ENCODE results near the gene APC2.
A peak's percentile ranks its signal among the peaks of the same experiment; 100 is the strongest.
"Not testable (repeated sequence)": the region's sequence is repeated elsewhere in the genome, so short reads cannot be mapped to it uniquely, and the experiment has no call there.

APC2 gene

DNA sequence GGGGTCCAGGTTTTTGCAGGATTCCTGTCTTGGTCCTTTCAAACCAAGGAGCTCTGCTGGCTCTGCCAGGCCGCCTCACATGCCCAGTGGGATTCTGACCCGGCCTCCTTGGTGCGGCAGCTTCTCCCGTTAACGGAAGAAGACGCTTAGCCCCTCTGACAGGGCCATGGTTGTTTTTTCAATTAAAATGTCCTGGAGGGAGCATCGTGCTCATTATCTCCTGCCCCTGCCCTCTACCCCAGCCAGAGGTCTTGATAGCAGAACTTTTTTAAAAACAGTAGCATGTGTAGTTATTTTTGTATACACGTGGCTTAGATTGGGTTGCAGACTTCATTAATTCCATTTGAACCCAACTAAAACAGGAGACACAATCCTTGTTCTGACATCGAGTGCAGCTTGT is 23.2 kb upstream of the APC2 start:
- no peak for DNase-seq (ENCODE audit: low read depth)
- H3K4me3 ChIP-seq (ENCODE audit: low read depth, low read length), result no peak overlapping the region

- no peak for DNase-seq (ENCODE audit: low read depth)
- no peak overlapping the region for H3K4me3 ChIP-seq (ENCODE audit: low read depth, low read length)
Observed at GRCh38 chr19:1427221-1427920, 22.6 kb upstream of the APC2 start.

DNA sequence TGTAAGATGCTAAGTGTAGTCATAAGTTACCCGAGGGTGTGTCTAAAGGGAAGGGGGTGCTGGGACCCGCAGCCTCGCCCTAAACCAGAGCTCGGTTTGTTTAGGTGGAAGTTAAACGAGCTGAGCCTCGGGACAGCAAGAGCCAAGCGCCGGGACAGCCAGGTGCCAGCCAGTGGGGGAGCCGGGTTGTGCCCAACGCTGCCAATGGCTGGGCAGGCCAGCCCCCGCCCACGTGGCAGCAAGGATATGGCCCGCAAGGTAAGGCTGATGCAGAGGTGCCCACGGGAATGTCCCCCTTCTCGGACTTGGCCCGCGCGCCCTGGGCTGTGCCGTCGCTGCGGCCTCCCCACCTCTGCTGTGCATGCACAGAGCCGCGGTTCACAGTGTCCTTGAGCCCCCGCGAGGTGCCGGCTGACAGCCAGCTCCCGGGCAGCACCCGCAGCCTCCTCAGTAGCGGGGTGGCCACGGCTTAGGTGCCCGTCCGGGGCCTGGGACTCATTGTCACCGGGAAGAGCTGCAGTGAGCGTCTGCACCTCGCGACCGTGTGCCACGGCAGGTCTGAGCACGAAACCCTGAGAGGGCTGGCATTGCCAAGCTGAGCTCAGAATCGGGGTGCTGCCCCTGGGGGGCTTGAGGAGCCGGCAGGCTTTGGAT is 21.1 kb upstream of the APC2 start:
- no peak for DNase-seq (ENCODE audit: low read depth)
- H3K4me3 ChIP-seq (ENCODE audit: low read depth, low read length), result no peak overlapping the region

- no peak overlapping the region for H3K4me3 ChIP-seq (ENCODE audit: low read depth, low read length)
- DNase-seq (ENCODE audit: low read depth), result no peak
Observed at GRCh38 chr19:1429750-1430149, 20.2 kb upstream of the APC2 start.

DNA sequence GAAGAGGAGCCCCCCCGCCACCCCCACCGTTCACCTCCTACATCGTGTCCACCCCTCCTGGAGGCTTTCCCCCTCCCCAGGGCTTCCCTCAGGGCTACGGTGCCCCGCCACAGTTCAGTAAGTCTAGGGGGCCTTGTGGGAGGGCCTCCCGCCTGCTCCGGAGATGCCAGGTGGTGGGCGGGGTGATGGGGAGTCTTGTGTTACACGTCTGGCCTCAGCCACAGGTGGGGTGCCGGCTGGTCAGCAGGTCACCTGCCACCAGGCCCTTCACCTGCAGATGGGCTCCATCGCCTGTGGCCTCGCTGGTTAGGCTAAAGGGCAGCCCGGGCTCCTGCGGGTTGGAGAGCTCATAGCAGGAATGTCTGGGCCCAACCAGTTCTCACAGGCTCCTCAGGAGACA is 19.7 kb upstream of the APC2 start:
- DNase-seq (ENCODE audit: low read depth), result no peak
- no peak overlapping the region for H3K4me3 ChIP-seq (ENCODE audit: low read depth, low read length)

- DNase-seq (ENCODE audit: low read depth), result no peak
- no peak overlapping the region for H3K4me3 ChIP-seq (ENCODE audit: low read depth, low read length)
Observed at GRCh38 chr19:1431759-1432506, 18.0 kb upstream of the APC2 start.

DNA sequence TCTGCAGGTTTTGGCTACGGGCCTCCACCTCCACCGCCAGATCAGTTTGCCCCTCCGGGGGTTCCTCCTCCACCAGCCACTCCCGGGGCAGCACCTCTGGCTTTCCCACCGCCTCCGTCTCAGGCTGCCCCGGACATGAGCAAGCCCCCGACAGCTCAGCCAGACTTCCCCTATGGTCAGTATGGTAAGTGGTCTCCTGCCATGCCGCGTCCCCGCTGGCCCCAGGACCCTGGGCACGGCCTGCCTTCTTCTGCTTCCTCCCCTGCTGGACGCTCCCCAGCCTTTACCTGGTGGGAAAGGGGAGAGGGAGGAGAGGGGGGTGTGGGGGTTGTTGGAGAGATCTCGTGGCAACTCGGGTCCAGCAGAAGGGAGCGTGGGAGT is 17.4 kb upstream of the APC2 start:
- no peak overlapping the region for H3K4me3 ChIP-seq (ENCODE audit: low read depth, low read length)
- DNase-seq (ENCODE audit: low read depth), result no peak

- DNase-seq (ENCODE audit: low read depth), result no peak
- H3K4me3 ChIP-seq (ENCODE audit: low read depth, low read length), result no peak overlapping the region
Observed at GRCh38 chr19:1433119-1434039, 16.5 kb upstream of the APC2 start.

- H3K4me3 ChIP-seq (ENCODE audit: low read depth, low read length), result no peak overlapping the region
Observed at GRCh38 chr19:1434040-1434366, 15.9 kb upstream of the APC2 start.

GRCh38 chr19:1434577-1435060 is 15.3 kb upstream of the APC2 start:
- H3K4me3 ChIP-seq (ENCODE audit: low read depth, low read length), result no peak overlapping the region
- no peak for DNase-seq (ENCODE audit: low read depth)

More at GRCh38 chr19:1434040-1434366, 15.9 kb upstream of the APC2 start:
- DNase-seq (ENCODE audit: low read depth), result no peak

DNA sequence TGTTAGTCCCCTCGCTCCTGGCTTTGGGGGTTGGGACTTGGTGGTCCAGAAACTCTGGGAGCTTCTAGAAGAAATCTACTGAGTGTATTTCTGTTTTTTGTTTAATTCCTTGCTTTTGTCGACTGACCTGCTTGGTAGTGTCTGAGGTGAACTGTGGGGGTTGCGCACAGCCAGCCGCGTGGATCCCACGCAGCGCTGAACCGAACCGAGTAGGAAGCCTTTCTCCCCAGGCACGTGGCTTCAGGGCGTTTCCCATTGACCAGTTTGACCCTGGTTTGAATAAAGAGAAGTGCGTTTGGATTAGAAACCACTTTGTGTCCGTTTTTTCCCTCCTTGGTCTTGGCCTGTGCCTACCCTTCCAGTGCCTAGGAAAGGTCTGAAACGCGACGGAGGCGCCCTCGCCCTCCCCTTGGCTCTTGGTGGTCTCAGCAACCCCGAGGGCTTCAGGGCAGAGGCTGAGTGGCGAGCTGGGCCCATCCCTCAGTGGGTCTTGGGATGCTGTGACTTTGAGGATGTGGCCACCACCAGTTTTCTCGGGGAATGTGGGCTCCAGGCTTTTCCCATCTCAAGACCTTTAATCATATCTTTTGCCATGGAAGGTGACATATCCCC is 14.4 kb upstream of the APC2 start:
- DNase-seq (ENCODE audit: low read depth), result no peak
- H3K4me3 ChIP-seq (ENCODE audit: low read depth, low read length), result no peak overlapping the region

DNA sequence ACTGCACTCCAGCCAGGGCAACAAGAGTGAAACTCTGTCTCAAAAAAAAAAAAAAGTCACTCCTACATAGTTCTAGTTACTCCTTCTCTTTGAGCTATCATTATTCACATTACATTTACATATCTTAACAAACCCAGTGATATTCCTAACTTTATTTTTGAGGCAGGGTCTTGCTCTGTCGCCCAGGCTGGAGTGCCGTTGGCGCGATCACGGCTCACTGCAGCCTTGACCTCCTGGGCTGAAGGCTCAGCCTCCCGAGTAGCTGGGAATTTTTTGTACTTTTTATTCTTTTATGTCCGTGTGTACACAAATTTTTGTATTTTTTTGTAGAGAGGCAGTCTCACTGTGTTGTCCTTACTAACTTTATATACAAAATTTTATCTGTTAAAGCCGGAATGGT is 12.3 kb upstream of the APC2 start:
- DNase-seq (ENCODE audit: low read depth), result no peak
- no peak overlapping the region for H3K4me3 ChIP-seq (ENCODE audit: low read depth, low read length)

DNA sequence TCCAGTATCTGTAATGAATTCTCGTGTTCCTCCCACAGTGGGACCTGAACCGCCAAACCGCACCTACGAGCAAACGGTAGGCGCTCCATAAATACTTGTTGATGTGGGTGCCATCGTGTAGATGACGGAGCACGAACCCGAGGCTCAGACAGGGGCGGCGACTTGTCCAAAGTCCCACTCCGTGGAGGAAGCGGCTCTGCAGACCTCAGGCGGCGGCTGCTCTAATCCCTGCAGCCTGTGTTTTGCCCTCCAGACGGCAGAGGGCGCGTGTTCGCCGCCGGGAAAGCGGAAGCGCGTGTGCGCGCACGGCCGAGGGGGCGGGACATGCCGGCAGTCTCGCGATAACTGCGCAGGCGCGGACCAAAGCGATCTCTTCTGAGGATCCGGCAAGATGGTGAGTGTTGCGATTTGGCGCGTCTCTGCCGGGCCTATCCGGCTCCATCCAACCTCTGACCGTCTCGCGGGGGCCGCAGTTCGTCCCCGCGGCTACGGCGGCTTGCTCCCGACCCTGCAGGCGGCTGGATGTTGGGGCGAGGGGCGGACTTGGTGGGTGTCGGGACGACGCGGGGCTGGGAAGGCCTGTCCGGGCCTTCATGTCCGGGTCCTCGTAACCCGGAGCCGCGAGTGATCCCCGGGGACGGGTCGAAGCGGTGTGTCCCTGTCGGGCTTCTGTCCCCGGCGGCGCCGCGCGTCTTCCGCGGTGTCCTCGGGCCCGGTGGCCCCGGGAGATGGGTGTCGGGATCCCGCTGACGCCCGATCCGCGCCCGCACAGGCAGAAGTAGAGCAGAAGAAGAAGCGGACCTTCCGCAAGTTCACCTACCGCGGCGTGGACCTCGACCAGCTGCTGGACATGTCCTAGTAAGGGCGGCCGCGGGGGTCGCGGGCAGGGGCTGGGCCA is 11.6 kb upstream of the APC2 start, which contains the start of gene RPS15:
Gene RPS15, plus strand, starts transcription at position 362 of the 898 bp plus-strand sequence. Its CDS starts 30 bp downstream, at position 392.
- DNase-seq (ENCODE audit: low read depth), result peak; percentile 82

GRCh38 chr19:1438933-1439354 is 11.0 kb upstream of the APC2 start:
- peak overlapping the region; percentile 72 for H3K4me3 ChIP-seq (ENCODE audit: low read depth, low read length)
- no peak for DNase-seq (ENCODE audit: low read depth)

More for the DNA sequence above, 11.6 kb upstream of the APC2 start, which contains the start of gene RPS15:
- peak within 1 kb of the TSS; percentile 72 for H3K4me3 ChIP-seq (ENCODE audit: low read depth, low read length)

- H3K4me3 ChIP-seq (ENCODE audit: low read depth, low read length), result peak overlapping the region; percentile 72
Observed at GRCh38 chr19:1439525-1440417, 10.2 kb upstream of the APC2 start.

GRCh38 chr19:1440418-1440801 is 9.5 kb upstream of the APC2 start:
- no peak overlapping the region for H3K4me3 ChIP-seq (ENCODE audit: low read depth, low read length)
- DNase-seq (ENCODE audit: low read depth), result no peak

More at GRCh38 chr19:1439525-1440417, 10.2 kb upstream of the APC2 start:
- not testable (repeated sequence) for DNase-seq (ENCODE audit: low read depth)

DNA sequence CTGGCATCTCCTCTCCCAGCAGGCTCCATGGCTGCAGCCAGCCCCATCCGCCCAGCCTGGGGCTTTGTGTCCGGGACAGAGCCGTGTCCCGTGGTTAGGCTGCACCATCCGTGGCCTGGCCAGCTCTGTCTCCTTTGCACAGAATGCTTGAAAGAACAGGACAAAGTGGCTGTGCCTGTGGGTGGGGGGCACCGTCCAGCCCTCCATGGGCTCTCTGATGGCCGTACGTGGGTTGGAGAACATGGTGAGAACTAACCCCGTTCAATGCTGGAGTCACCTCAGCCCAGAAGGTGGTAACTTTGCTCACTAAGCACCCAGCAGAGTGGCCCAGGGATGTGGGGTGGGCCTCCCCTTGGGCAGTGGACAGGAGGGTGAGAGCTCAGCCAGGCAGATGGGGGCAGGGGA is 8.9 kb upstream of the APC2 start:
- no peak for DNase-seq (ENCODE audit: low read depth)
- no peak overlapping the region for H3K4me3 ChIP-seq (ENCODE audit: low read depth, low read length)

All from skeletal muscle cell (primary cell).